ENCODE data around the gene SLC25A19.

DNA sequence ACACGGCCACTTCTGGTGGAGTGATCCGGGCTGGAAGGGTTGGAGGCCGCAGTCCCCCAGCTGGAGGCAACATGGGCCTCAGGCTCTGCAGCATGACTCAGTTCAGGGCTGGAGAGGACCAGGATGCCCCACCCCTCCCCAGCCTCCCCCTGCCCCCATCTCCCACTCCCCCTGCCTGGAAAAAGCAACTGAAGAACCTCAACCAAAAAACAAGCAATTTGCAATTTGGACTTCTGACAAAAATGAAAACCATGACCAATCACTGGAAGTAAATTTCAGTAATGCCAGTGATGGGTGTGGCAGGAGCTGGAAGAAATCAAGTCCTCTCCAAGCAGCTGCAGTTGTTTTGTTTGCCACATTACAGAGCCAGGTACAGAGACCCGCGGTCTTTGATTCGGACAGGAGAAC is 11.6 kb downstream of the SLC25A19 start:
- TF ChIP-seq, protein P1, sequence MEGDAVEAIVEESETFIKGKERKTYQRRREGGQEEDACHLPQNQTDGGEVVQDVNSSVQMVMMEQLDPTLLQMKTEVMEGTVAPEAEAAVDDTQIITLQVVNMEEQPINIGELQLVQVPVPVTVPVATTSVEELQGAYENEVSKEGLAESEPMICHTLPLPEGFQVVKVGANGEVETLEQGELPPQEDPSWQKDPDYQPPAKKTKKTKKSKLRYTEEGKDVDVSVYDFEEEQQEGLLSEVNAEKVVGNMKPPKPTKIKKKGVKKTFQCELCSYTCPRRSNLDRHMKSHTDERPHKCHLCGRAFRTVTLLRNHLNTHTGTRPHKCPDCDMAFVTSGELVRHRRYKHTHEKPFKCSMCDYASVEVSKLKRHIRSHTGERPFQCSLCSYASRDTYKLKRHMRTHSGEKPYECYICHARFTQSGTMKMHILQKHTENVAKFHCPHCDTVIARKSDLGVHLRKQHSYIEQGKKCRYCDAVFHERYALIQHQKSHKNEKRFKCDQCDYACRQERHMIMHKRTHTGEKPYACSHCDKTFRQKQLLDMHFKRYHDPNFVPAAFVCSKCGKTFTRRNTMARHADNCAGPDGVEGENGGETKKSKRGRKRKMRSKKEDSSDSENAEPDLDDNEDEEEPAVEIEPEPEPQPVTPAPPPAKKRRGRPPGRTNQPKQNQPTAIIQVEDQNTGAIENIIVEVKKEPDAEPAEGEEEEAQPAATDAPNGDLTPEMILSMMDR (IDR thresholded peaks at IDR 0.05): no peak
- no peak for TF ChIP-seq POLR2A (IDR thresholded peaks at IDR 0.05)
